GM19324 (cell line): ENCODE data around the gene KPNA5.
"Not testable (repeated sequence)": the region's sequence is repeated elsewhere in the genome, so short reads cannot be mapped to it uniquely, and the experiment has no call there.

Experiments used
- ATAC-seq: cut with Tn5 transposase; IDR thresholded peaks from one replicate; pipeline ENCODE4 v1.9.1; 2021; ENCODE audit warnings: mild to moderate bottlenecking, moderate library complexity; ENCODE audit not compliant: unreplicated experiment, low FRiP score

The KPNA5 gene

GRCh38 chr6:116680880-116681672 is at the start of gene KPNA5:
KPNA5 (plus strand) TSS chr6:116681211; CDS start chr6:116681335, 124 bp downstream.
- peak; percentile 97 for ATAC-seq

- ATAC-seq = peak; percentile 92
Measured at GRCh38 chr6:116631379-116631990, 49.5 kb upstream of the KPNA5 start.

- no peak for ATAC-seq
Measured at GRCh38 chr6:116633685-116634084, 47.3 kb upstream of the KPNA5 start.

- no peak for ATAC-seq
Measured at GRCh38 chr6:116648156-116648555, 32.9 kb upstream of the KPNA5 start.

GRCh38 chr6:116649129-116649528 is 31.9 kb upstream of the KPNA5 start:
- ATAC-seq = no peak

GRCh38 chr6:116651916-116652315 is 29.1 kb upstream of the KPNA5 start:
- ATAC-seq = no peak

GRCh38 chr6:116661594-116661993 is 19.4 kb upstream of the KPNA5 start:
- no peak for ATAC-seq

GRCh38 chr6:116662202-116662601 is 18.8 kb upstream of the KPNA5 start:
- ATAC-seq = no peak

- ATAC-seq = no peak
Measured at GRCh38 chr6:116663308-116663707, 17.7 kb upstream of the KPNA5 start.

- ATAC-seq = not testable (repeated sequence)
Measured at GRCh38 chr6:116664169-116664568, 16.8 kb upstream of the KPNA5 start.

GRCh38 chr6:116665464-116665863 is 15.5 kb upstream of the KPNA5 start:
- no peak for ATAC-seq

GRCh38 chr6:116666869-116667268 is 14.1 kb upstream of the KPNA5 start:
- ATAC-seq = no peak

GRCh38 chr6:116667623-116668022 is 13.4 kb upstream of the KPNA5 start:
- no peak for ATAC-seq

GRCh38 chr6:116672306-116672705 is 8.7 kb upstream of the KPNA5 start:
- no peak for ATAC-seq

- ATAC-seq = no peak
Measured at GRCh38 chr6:116676021-116676420, 5.0 kb upstream of the KPNA5 start.

- no peak for ATAC-seq
Measured at GRCh38 chr6:116682334-116682712, 1.3 kb downstream of the KPNA5 start.

GRCh38 chr6:116685437-116685993 is 4.5 kb downstream of the KPNA5 start:
- ATAC-seq = no peak

- ATAC-seq = not testable (repeated sequence)
Measured at GRCh38 chr6:116686475-116687101, 5.6 kb downstream of the KPNA5 start.

- ATAC-seq = no peak
Measured at GRCh38 chr6:116691154-116691553, 10.1 kb downstream of the KPNA5 start.

- not testable (repeated sequence) for ATAC-seq
Measured at GRCh38 chr6:116692873-116693272, 11.9 kb downstream of the KPNA5 start.

GRCh38 chr6:116693275-116693674 is 12.3 kb downstream of the KPNA5 start:
- not testable (repeated sequence) for ATAC-seq
